22Rv1 (cell line): ENCODE results near the gene JARID2.

Experiments
- H3K27ac ChIP-seq: fragments of 450-650 bp; 2 replicates; pipeline ENCODE4 v1.5.1; 2017
- ZFX ChIP-seq: fragments of 450-650 bp; IDR thresholded peaks from 2 replicates; pipeline ENCODE4 v1.6.1; 2017; ENCODE audit warnings: antibody characterized with exemption, borderline replicate concordance
- TF ChIP-seq, protein P1 (sequence below): fragments of 450-650 bp; IDR thresholded peaks from 2 replicates; pipeline ENCODE4 v1.5.1; 2017; ENCODE audit warnings: mild to moderate bottlenecking

Gene JARID2

DNA sequence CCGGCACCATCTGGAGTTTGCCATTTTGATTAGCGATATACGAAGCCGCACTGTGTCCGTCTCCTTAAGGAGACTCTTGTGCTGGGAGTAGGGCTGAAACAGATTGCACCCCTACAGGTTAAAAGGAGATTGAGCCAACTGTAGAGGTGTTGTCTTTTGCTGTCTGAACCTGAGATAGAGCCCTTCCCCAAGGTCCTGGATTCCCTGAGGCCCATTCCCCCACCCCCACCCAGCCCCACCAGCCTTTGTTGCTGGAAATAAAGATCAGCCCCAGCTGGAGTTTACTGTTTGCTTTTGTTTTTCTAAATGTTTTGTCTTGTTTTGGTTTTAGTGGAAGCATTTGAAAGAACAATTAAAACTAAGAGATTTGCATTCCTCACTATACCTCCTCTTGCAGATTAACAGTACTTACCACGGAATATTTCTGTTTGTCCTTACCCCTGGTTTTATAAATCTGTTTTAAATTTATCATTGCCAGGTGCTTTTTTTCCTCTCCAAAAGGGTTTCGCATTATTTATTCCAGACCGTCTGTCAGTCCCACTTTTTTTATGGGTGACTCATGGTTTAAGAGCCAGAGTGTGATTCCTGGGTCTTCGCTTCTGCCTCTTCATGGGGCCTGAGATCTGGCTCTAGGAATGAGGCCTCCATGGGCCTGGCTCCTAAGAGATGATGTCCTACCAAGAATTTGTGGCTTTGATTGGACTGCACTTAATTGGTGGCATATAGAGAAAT, 247.7 kb downstream of the JARID2 start:
- TF ChIP-seq, protein P1, sequence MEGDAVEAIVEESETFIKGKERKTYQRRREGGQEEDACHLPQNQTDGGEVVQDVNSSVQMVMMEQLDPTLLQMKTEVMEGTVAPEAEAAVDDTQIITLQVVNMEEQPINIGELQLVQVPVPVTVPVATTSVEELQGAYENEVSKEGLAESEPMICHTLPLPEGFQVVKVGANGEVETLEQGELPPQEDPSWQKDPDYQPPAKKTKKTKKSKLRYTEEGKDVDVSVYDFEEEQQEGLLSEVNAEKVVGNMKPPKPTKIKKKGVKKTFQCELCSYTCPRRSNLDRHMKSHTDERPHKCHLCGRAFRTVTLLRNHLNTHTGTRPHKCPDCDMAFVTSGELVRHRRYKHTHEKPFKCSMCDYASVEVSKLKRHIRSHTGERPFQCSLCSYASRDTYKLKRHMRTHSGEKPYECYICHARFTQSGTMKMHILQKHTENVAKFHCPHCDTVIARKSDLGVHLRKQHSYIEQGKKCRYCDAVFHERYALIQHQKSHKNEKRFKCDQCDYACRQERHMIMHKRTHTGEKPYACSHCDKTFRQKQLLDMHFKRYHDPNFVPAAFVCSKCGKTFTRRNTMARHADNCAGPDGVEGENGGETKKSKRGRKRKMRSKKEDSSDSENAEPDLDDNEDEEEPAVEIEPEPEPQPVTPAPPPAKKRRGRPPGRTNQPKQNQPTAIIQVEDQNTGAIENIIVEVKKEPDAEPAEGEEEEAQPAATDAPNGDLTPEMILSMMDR = no peak
- no peak for TF ChIP-seq ZFX
- H3K27ac ChIP-seq = no peak overlapping the region

DNA sequence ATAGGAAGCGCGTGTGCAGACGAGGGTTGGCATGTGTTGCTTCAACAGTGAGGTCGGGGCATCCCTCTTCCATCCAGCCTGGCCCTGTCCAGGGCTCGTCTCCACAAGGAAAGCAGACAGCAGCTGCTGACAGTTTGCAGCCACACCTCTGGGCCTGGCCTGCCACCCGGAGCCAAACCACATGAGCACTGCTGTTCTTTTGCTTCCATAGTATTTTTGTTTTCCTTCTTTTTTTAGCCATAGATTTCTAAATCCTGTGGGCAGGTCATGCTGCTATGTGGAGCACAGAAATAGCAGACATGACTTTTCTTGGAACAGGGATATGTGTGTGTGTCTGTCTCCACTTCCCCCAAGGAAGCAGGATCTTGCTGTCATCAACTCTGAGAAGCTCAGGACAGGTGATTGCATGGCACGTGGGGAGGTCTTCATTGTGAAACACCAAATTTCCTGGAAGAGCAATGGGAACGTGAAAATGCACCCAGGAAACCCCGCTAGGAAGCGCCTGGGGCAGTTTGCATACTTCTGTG, 249.6 kb downstream of the JARID2 start:
- TF ChIP-seq, protein P1 = no peak
- no peak for TF ChIP-seq ZFX
- no peak overlapping the region for H3K27ac ChIP-seq

DNA sequence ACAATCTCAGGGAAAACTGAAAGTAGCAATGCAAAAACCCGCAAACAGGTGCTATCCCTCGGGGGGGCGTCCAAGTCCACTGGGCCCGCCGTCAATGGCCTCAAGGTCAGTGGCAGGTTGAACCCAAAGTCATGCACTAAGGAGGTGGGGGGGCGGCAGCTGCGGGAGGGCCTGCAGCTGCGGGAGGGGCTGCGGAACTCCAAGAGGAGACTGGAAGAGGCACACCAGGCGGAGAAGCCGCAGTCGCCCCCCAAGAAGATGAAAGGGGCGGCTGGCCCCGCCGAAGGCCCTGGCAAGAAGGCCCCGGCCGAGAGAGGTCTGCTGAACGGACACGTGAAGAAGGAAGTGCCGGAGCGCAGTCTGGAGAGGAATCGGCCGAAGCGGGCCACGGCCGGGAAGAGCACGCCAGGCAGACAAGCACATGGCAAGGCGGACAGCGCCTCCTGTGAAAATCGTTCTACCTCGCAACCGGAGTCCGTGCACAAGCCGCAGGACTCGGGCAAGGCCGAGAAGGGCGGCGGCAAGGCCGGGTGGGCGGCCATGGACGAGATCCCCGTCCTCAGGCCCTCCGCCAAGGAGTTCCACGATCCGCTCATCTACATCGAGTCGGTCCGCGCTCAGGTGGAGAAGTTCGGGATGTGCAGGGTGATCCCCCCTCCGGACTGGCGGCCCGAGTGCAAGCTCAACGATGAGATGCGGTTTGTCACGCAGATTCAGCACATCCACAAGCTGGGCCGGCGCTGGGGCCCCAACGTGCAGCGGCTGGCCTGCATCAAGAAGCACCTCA, 250.7 kb downstream of the JARID2 start:
- H3K27ac ChIP-seq = no peak overlapping the region
- TF ChIP-seq ZFX = no peak
- TF ChIP-seq, protein P1 = no peak

DNA sequence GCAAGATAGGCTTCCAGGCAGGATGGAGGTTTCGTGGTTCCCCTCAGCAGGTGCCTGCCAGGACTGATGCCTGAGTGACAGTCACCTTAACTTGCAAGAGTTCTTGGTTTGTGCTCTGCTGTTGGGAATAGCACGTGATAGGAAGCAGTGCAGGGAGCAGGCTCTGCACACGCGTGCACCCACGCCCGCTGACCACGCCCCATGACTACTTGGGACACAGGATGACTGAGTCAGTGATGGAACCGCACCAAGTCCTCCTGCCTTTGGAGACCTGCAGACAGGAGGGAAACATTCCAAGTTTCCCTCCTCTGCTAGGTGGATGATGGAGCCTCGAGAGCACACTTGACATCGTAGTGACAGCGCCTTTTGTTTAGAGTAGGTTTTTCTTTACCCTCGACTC, 252.8 kb downstream of the JARID2 start:
- TF ChIP-seq, protein P1 = no peak
- TF ChIP-seq ZFX = no peak
- no peak overlapping the region for H3K27ac ChIP-seq

DNA sequence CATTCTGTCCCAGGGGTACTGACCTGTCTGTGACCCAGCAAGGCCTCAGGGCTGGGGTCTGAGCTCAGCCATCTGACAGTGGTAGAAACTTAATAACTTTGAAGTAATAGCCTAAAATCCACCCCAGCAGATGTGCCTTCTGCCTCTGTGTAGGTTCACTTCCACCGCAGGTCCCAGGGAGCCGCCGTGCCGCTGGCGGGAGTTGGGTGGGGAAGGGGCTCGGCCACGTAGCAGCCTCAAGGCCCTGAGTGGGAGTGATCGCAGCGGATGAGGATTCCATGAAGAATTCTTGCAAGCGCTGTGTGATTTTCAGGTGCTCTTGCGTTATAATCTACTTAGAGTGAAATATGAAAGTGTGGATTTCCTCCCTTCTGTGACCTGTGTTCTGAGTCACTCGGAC, 253.3 kb downstream of the JARID2 start:
- TF ChIP-seq, protein P1 = no peak
- no peak for TF ChIP-seq ZFX

DNA sequence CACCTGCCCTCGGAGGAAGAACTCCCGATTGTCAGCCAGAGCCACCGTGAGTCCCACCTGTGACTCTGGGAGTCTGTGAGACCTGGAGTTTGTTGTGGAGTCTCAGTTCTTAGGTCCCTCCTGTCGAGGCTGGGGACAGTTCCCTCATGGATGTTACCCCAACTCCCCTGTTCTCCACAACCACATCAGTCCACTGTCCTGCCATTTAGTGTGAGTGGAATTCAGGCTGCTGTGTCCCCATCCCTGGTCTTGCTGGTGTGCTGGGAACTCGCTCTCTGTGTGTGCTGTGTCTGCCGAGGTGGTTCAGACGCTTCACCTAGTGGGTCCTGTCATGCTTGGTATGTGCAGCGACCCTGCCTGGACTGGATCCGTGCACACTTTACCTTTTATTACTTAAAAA, 253.7 kb downstream of the JARID2 start:
- no peak overlapping the region for H3K27ac ChIP-seq
- TF ChIP-seq ZFX = no peak
- TF ChIP-seq, protein P1 = no peak

More for the DNA sequence above, 253.3 kb downstream of the JARID2 start:
- no peak overlapping the region for H3K27ac ChIP-seq
